Measurements from ENCODE around the gene ADM2.

GRCh38 chr22:50471962-50472361, 9.4 kb upstream of the ADM2 start:
- TF ChIP-seq SP1 (IDR thresholded peaks at IDR 0.05) (no peak), FOXA1 (IDR thresholded peaks at IDR 0.05) (no peak), FOXM1 (IDR thresholded peaks at IDR 0.05; ENCODE audit: borderline replicate concordance) (no peak), NFRKB (IDR thresholded peaks at IDR 0.05) (no peak), HDGF (IDR thresholded peaks at IDR 0.05; ENCODE audit: borderline replicate concordance) (no peak), FOXK2 (IDR thresholded peaks at IDR 0.05) (no peak), L3MBTL2 (conservative IDR thresholded peaks at IDR 0.05) (no peak), PKNOX1 (IDR thresholded peaks at IDR 0.05) (no peak)

Measured in HEK293T (cell line).